Activated CD4-positive, alpha-beta T cell treated with anti-CD3 and anti-CD28 coated beads, Interleukin-10, Interleukin-2, amounts not matched to agents 100 ng/mL and 50 ng/mL, durations not matched to agents 16 hours and 8 hours (primary cell): ENCODE measurements around the gene NEDD9.

Experiments
- DNase-seq: peaks from one replicate; pipeline ENCODE4 v3.0.0-alpha.2; 2020

NEDD9 gene

GRCh38 chr6:11217360-11218101 is 14.9 kb downstream of the NEDD9 start:
- no peak for DNase-seq

DNA sequence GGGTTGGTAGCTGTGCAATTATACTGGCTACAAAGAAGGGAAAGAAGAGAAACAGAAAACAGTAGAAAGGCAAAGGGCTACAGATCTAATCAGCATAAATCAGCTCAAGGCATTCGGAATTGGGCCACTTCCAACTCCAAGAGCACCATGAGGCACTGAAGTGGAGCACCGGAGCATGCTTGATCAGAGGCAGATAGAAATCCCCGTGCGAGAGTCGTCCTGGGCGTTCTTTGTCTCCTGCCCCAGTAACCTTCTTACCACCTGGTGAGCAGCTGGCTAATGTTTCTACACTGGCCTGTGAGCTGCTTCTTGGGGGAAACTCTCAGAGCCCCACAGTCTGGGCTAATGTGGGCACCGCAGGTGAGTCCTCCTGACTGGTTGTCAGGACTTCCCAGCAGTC is 16.7 kb downstream of the NEDD9 start:
- no peak for DNase-seq

DNA sequence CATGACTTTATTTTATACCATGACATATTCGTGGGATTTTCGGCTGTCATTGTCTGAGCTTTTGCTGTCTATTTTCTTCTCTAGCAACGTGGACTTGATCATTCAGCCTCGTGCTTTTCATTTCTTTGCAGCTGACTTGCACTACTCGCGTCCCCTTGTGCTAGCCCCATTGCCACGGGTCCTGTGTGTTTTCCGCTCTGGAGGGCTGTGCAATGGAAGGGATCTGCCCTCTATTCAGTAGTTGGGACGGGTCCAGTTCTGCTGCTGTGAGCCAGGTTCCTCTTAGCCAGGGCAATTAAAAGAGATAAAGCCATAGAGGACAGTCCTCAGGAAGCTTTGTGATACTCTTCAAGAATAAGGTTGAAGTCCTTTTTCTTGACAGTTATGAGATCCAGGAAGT is 17.6 kb downstream of the NEDD9 start:
- no peak for DNase-seq

- DNase-seq, result no peak
Observed at GRCh38 chr6:11214084-11214833, 18.2 kb downstream of the NEDD9 start.

DNA sequence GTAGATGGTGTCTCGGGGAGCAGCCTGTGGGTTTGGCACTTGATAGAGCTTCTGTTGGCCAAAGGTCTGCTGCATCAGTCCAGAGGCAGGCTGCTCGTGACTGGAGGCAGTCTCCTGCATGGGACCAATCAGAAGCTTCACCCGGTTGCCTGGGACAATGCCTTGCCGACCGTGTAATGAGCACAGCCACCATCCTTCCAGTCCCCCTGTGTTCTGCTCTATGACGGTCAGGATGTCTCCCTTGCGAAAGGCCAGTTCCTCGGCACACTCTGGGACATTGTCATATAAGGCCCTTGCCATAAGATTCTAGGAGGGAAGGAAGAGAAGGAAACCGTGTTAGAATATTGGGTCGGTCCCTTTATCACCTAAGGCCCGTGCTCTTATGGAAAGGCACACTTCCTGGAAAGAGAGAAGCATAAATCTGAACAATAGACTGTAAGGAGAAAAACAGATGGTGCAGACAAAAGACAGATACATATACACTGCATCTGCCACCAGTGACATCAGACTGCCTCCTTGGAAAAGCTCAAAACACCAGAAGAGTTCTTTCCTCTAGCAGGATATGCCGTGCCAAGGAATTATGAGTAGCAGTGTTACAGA is 18.9 kb downstream of the NEDD9 start:
- DNase-seq, result no peak

- no peak for DNase-seq
Observed at GRCh38 chr6:11212664-11213063, 19.8 kb downstream of the NEDD9 start.

- no peak for DNase-seq
Observed at GRCh38 chr6:11211254-11211653, 21.2 kb downstream of the NEDD9 start.

- no peak for DNase-seq
Observed at GRCh38 chr6:11210386-11211138, 21.9 kb downstream of the NEDD9 start.

GRCh38 chr6:11209906-11210305 is 22.6 kb downstream of the NEDD9 start:
- no peak for DNase-seq

DNA sequence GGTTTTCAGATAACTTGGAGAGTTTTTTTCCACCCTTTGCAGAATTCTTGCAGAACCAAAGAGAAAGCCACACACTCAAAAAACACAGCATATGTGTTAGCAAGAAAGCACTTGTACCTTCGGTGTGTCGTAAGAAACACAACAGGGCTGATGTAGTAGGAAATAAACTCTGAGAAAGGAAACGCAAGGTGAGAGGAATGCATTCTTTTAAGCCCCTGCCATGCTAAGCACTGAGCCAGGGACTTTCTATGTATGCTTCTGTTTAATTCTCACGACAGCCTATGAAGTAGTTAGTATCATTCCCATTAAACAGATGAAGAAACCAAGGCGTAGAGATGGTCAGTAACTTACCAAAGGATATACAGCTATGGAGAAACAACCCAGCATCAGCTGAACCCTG is 23.1 kb downstream of the NEDD9 start:
- no peak for DNase-seq

GRCh38 chr6:11208854-11209253 is 23.6 kb downstream of the NEDD9 start:
- DNase-seq, result no peak

DNA sequence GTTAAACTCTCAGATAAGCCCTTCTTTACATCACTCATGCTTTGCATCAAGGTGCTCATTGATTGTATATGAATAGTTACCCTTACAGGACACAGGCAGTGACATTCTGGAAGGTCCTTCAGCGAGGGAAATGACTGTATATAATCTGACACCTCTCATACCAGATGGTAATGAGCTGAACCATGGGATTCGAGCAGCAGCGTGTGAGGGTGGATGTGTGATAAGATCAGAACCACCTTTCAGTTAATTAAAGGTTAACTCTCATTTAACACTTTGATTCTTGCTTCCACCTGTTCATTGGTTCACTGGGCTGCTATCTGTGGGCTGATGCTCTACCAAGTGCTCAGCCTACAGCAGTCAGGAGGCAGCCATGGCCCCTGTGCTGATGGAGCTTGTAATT is 24.2 kb downstream of the NEDD9 start:
- peak; percentile 36 for DNase-seq

GRCh38 chr6:11207199-11207968 is 25.1 kb downstream of the NEDD9 start:
- DNase-seq, result no peak

DNA sequence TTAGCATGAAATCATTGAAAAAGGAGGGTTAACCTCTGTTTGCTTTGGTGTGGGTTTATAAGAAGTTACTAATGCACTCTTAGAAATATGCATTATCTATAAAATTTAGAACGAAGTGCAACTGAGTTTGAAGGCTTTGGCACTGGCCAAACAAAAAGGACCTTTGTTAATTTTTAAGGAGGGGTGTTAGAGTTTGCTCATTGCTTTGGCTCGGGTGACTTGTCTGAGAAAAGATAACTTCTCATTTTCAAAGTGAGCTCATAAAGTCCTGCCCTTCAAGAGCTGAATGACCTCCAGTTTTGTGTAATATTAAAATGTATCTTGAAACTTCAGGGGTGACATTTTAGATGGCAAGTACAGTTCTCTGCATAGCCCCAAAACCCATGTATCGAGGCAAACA is 25.9 kb downstream of the NEDD9 start:
- DNase-seq, result no peak

- DNase-seq, result no peak
Observed at GRCh38 chr6:11204794-11205366, 27.6 kb downstream of the NEDD9 start.

GRCh38 chr6:11204005-11204399 is 28.5 kb downstream of the NEDD9 start:
- DNase-seq, result no peak

DNA sequence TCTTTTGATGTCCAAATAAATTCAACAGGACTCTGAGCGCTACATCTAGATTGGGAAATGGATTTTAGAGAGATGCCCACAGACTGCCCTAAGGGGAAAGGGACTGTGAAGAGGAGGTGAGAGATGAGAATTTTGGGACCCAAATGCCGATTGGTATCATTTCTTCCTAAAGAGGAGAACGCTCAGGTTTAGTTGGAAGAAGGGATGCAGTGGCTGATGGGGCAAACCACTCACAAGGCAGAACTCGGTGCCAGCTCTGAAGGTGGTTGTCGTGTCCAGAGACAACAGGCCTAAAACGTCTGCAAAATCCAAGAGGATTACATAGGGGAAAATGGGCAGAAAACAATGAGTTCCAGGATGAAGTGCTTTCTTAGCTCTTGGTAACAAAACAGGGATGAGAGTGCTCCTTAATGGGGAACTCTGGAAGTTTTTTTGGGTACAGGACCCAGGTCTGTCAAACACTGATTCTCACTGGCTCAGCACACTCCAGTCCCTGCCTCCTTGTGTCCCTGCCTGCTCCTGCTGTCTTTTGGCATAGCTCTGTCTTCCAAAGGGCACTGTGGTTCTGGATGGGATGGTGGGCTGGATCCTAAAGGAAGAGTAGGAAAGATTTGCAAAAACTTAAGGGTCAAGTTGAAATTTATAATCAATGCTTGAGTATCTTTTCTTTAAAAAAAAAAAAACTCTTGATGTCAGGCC is 29.0 kb downstream of the NEDD9 start:
- DNase-seq, result no peak

DNA sequence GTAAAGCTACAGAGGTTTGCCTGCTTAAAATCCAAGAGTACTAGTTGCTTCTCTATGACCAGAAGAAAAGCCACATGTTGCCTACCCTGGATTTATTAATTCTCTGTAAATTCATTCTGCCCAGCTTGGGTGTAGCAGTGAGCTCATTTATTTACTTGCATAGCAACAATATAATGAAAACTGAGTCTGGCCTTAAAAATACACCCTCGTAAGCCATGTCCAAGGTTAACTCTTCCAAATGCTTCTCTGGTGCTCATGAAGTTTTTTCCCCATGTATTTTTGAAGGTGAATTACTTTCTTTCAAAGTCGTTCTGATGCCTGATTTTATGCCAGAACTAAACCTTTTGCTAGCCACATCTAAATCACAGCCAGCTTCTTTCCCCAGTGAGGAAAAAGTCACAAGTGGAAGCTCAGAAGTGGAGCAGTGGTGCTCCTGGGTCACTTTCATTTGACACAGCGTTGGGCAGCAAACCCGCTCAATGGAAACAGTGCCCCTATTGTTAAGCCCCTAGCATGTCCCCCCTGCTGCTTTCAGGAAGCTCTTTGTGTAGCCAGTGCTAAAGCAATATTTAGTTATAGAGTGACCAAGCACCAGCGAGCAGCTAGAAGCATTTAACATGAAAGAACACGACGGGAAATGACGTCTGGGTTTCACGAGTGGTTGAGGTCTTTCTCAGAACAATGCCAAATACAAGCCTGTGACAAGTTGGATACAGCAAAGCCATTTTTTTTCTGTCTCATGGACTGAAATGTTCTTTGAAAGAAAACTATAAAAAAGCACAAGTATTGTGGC is 29.8 kb downstream of the NEDD9 start:
- DNase-seq, result peak; percentile 53

DNA sequence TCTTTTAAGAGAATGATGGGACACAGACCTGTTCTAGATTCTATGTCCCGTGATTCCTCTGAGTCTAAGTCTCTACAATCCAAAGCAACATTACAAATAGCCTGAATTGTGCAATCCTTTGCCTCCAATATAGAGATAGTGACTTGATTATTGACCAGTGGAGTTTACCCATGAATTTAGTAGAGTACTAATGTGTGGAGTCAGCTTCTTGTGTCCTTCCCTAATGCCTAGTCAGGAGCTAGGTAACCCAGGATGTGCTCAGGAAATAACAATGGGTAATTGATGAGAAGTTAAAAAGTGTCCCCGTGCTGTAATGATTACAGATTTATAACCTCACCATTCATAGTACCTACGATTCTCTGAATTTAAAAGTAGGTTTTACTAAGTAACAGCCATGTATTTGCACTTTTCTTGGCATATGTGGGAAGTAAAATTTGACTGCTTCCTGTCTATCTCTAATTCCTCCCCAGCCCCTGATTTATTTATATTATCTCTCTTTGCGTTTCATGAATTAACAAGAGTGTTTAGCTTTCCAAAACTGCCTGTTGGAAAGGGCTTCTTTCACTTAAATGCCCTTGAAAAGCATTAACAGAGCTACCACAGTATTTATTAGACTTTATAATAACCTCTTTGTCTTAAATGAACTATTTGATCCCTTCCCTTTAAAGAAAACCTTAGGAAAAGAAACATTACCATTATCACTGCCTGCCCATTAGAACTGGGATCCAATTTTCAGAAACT is 30.5 kb downstream of the NEDD9 start:
- DNase-seq, result no peak

GRCh38 chr6:11201015-11201414 is 31.5 kb downstream of the NEDD9 start:
- no peak for DNase-seq
